PFSK-1 (cell line): Measurements from ENCODE around the gene SNX18.

Experiments used
- POLR2AphosphoS5 ChIP-seq: IDR thresholded peaks from 2 replicates; pipeline ENCODE4 v1.6.1; 2012; ENCODE audit warnings: low read depth, mild to moderate bottlenecking, control low read depth, low read length, moderate library complexity
- SIN3A ChIP-seq: IDR thresholded peaks from 2 replicates; pipeline ENCODE4 v1.6.1; 2012; ENCODE audit warnings: mild to moderate bottlenecking, low read length, moderate library complexity, borderline replicate concordance; ENCODE audit not compliant: insufficient read depth
- TF ChIP-seq, protein P1 (sequence below), 2 experiments: IDR thresholded peaks; 2 replicates each; pipeline versions ENCODE4 v1.6.1 to v1.8.0; 2011 to 2012; ENCODE audit warnings: low read depth in 2 of 2, low read length in 2 of 2, control low read depth in 1 of 2, inconsistent platforms in 1 of 2, mild to moderate bottlenecking in 1 of 2, moderate library complexity in 1 of 2; ENCODE audit not compliant: insufficient read depth in 1 of 2

DNA sequence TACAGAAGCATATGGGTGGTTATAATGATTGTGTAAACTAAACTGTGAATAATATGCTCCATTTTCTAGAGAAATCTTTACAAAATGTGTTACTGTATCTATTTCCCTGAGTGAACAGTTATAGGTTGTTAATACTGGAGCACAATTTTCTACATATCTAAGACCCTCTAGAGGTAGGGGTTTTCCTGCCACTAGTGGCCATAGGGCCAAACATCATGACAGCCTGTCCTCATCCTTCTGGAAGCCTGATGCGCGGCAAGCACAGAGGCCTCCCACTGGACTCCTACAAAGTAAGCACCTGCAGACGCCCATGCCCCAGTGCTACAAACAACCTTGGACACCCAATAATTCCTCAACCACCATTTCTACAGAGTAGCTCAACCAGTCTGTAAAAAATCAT lies 1.9 kb upstream of the SNX18 start:
- no peak for TF ChIP-seq POLR2AphosphoS5
- TF ChIP-seq SIN3A: no peak
- TF ChIP-seq, protein P1, sequence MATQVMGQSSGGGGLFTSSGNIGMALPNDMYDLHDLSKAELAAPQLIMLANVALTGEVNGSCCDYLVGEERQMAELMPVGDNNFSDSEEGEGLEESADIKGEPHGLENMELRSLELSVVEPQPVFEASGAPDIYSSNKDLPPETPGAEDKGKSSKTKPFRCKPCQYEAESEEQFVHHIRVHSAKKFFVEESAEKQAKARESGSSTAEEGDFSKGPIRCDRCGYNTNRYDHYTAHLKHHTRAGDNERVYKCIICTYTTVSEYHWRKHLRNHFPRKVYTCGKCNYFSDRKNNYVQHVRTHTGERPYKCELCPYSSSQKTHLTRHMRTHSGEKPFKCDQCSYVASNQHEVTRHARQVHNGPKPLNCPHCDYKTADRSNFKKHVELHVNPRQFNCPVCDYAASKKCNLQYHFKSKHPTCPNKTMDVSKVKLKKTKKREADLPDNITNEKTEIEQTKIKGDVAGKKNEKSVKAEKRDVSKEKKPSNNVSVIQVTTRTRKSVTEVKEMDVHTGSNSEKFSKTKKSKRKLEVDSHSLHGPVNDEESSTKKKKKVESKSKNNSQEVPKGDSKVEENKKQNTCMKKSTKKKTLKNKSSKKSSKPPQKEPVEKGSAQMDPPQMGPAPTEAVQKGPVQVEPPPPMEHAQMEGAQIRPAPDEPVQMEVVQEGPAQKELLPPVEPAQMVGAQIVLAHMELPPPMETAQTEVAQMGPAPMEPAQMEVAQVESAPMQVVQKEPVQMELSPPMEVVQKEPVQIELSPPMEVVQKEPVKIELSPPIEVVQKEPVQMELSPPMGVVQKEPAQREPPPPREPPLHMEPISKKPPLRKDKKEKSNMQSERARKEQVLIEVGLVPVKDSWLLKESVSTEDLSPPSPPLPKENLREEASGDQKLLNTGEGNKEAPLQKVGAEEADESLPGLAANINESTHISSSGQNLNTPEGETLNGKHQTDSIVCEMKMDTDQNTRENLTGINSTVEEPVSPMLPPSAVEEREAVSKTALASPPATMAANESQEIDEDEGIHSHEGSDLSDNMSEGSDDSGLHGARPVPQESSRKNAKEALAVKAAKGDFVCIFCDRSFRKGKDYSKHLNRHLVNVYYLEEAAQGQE (IDR thresholded peaks at IDR 0.05; ENCODE audit: insufficient read depth in 1 of 2, low read depth in 2 of 2, low read length in 2 of 2): no peak
